HG03139 (cell line): ENCODE results near the gene PYDC1.
"Not testable (repeated sequence)": the region's sequence is repeated elsewhere in the genome, so short reads cannot be mapped to it uniquely, and the experiment has no call there.

Source experiments
- ATAC-seq: cut with Tn5 transposase; IDR thresholded peaks from one replicate; pipeline ENCODE4 v1.9.1; 2021; ENCODE audit not compliant: unreplicated experiment

PYDC1 gene

GRCh38 chr16:31216422-31217135, at the start of gene PYDC1:
Gene PYDC1, minus strand, starts transcription at chr16:31217135. Its CDS starts 107 bp downstream, at chr16:31217028.
- ATAC-seq: no peak

DNA sequence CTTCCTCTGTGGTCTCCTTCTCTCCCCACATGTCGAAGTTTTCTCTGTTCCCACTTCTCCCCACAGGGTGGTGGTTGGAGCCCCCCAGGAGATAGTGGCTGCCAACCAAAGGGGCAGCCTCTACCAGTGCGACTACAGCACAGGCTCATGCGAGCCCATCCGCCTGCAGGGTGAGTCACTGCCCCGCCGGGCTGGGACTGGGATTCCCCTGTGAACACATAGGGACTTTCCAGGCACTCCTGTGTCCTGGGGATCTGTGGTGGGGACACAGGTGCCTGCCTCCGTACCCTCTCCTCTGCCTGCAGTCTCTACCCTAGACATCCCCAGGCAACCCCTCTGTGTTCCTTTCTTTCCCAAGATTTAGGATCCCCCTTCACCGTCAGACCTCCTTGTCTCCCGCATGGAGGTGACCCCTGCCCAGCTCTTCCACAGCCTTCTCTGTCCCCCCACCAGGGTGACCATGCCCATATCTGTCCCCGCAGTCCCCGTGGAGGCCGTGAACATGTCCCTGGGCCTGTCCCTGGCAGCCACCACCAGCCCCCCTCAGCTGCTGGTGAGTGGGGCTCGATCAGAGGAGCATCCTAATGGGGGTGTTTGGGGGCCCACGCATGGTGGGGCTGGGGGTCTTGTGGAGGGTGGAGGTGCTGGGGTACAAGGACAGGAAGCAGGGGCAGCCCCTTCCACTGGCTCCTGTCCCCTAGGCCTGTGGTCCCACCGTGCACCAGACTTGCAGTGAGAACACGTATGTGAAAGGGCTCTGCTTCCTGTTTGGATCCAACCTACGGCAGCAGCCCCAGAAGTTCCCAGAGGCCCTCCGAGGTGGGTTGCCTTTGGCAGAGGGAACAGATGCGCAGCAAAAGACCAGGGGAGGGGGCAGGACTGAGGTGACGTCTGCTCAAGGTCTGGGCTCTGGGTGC, 48.7 kb upstream of the PYDC1 start:
- ATAC-seq: peak; percentile 68

DNA sequence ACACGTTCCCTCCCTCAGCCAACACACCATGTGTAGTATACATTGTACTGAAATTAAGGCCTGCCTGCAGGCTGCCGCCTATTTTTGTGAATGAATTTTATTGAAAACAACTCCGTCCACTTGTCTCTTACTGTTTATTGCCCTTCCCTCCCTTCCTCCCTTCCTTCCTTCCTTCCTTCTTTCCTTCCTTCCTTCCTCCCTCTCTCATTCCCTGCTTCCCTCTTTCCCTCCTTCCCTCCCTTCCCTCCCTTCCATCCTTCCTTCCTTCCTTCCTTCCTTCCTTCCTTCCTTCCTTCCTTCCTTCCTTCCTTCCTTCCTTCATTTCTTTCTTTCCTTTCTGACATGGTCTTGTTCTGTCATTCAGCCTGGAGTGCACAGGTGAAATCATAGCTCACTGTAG, 45.1 kb upstream of the PYDC1 start:
- no peak for ATAC-seq

GRCh38 chr16:31260136-31260931, 43.4 kb upstream of the PYDC1 start:
- ATAC-seq: no peak

- no peak for ATAC-seq
These were observed 41.4 kb upstream of the PYDC1 start for GRCh38 chr16:31258366-31258765.

DNA sequence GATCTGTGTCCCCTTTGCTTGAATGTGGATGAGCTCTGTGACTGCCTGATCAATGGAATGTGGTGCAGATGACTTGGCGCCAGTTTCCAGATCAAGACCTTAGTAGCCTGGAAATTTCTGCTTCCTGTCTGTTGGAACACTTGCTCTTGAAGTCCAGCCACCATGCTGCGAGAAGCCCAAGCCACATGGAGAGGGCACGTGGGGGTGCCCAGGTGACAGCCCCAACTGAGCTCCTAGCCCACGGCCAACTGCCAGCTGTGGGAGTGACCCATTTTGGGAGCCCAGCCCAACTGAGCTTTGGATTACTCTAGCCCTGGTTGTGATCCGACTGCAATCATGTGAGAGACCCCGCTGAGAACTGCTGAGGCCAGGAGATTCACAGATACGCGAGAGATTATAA, 39.5 kb upstream of the PYDC1 start:
- no peak for ATAC-seq

DNA sequence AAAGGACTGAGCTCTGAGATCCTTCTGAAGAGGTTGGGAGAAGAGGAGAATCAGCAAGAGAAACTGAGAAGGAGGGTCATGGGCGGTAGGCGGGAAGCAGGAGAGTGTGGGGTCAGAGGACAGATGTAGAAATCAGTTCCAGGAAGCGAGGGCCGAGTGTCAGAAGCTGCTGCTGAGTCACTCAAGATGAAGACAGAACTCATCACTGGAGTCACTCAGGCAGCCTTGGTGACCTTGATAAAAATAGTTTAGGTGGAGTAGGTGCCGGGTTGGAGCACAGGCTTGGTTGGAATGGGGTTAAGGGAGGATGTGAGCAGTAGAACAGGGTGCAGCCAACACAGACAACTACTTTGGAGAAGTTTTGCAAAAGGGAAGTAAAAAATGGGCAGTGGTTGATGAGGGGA, 36.7 kb upstream of the PYDC1 start:
- ATAC-seq: no peak

DNA sequence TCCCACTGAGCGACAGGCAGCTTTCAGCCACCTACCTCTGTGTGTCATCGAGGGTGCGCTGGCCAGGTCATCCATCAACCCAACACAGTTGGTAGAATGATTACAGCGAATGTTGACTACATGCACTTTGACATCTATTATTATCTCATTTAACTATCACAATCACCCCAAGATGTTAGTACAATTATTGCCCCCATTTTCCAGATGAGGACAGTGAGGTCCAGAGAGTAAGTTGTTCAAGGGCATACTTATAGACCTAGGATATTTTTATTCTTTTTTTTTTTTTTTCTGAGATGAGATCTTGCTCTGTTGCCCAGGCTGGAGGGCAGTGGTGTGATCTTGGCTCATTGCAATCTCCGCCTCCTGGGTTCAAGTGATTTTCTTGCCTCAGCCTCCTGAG, 34.5 kb upstream of the PYDC1 start:
- no peak for ATAC-seq

- no peak for ATAC-seq
These were observed 33.9 kb upstream of the PYDC1 start for GRCh38 chr16:31250782-31251384.

DNA sequence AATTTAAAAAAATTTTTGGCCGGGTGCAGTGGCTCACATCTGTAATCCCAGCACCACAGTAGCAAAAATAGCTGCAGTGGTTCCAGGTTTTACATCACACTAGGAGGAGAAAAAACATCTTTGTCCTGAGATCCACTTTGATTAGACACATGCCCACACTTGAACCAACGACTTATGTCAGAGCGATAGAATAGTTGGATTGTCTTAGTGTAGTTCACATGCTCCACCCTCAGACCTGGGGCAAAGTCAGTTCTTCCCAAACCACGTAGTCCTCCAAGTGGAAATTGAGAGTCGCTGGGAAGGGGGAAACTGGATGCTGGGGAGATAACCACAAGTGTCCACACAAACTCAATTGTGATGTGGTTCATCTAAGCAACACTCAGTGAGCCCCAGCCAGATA, 31.4 kb upstream of the PYDC1 start:
- no peak for ATAC-seq

GRCh38 chr16:31246296-31246695, 29.4 kb upstream of the PYDC1 start:
- no peak for ATAC-seq

GRCh38 chr16:31245598-31245997, 28.7 kb upstream of the PYDC1 start:
- ATAC-seq: not testable (repeated sequence)

GRCh38 chr16:31243734-31244670, 27.1 kb upstream of the PYDC1 start:
- ATAC-seq: no peak

DNA sequence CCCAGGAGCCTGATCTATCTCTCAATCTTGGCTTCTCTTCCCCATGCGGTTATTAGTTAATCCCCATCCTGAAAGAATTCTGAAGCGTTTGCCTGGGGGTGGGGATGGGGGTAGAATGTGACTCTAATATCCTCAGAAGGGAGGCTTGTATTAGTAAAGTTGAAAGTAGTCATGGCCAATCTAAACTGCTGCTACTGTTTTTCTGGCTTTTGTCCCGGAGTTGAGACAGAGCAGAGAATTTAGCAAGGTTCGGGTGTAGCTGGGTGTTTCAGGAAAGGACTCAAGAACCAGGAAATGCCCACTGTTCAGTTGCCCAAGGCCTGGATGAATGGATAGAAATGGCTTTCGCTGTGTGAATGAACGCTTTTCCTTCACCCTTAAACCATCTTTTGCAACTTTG, 25.3 kb upstream of the PYDC1 start:
- no peak for ATAC-seq

- ATAC-seq: no peak
These were observed 21.1 kb upstream of the PYDC1 start for GRCh38 chr16:31238041-31238440.

GRCh38 chr16:31229501-31229900, 12.6 kb upstream of the PYDC1 start:
- no peak for ATAC-seq

DNA sequence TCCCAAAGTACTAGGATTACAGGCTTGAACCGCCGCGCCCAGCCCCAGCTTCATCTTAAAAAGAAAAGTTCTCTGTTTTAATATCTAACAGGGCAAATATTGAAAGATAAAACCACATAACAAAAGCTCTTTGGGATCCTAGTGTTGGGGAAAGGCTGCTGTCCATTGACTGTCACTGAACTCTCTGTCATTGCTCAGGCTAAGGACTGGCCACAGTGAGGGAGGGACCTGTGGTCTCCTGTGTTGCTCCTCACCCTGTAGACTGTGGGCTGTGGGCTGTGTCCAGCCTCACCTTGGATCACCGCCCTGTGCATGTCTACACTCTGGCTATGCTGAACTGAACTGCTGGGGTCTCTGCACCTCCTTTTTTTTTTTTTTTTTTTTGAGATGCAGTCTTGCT, 11.3 kb upstream of the PYDC1 start:
- no peak for ATAC-seq

GRCh38 chr16:31225193-31225592, 8.3 kb upstream of the PYDC1 start:
- ATAC-seq: no peak

DNA sequence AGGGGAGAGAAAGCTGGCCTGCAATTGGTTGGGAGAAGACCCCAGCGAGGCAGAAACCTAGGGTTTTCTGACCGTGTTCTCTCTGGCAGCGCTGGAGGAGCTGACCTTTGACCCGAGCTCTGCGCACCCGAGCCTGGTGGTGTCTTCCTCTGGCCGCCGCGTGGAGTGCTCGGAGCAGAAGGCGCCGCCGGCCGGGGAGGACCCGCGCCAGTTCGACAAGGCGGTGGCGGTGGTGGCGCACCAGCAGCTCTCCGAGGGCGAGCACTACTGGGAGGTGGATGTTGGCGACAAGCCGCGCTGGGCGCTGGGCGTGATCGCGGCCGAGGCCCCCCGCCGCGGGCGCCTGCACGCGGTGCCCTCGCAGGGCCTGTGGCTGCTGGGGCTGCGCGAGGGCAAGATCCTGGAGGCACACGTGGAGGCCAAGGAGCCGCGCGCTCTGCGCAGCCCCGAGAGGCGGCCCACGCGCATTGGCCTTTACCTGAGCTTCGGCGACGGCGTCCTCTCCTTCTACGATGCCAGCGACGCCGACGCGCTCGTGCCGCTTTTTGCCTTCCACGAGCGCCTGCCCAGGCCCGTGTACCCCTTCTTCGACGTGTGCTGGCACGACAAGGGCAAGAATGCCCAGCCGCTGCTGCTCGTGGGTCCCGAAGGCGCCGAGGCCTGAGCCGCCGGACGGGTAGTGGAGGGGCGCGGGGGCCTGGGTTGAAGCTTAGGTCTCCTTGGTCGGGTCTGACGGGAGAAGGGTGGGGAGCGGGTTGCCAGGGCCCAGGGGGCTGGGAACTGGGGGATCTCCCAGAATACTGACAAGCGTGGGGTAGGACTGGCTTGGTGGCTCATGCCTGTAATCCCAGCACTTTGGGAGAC, 7.4 kb upstream of the PYDC1 start:
- no peak for ATAC-seq
